Panc1 (cell line): Measurements from ENCODE around the gene OTUB1. TPM values are rescaled to one million over a fixed set of nuclear protein-coding genes. Genes with fewer than 3 reads are reported as not detected.

Experiments
- ATAC-seq: fragments of 200-7000 bp; cut with Tn5 transposase; 2 replicates; pipeline ENCODE4 v1.9.1; 2020; ENCODE audit warnings: mild to moderate bottlenecking, moderate library complexity
- BruUV-seq: library from RNA; stranded (reverse); fragments of 400-500 nt; replicated peaks from 2 replicates; lab custom pipeline; 2021; lab: Mats Ljungman, UMichigan
- CTCF ChIA-PET: fragments of 300-600 bp; sonication (Branson Sonifier 250); formaldehyde crosslinking; loops from one replicate; lab custom pipeline; 2022; ENCODE audit warnings: antibody characterized with exemption; lab: Charles Lee
- POLR2A ChIA-PET: fragments of 300-600 bp; sonication (Branson Sonifier 250); formaldehyde crosslinking; loops from one replicate; lab custom pipeline; 2022; ENCODE audit warnings: antibody characterized with exemption; lab: Charles Lee
- DNase-seq: peaks from one replicate; pipeline ENCODE4 v3.0.0-alpha.2; 2010; ENCODE audit warnings: low read depth, low spot score
- H3K27ac ChIP-seq: 2 replicates; pipeline ENCODE4 v1.5.1; 2011; ENCODE audit warnings: mild to moderate bottlenecking, low read length, inconsistent platforms
- H3K27me3 ChIP-seq: fragments of 200-500 bp; sonication (Bioruptor generic); 2 replicates; pipeline ENCODE4 v1.6.0; 2014; ENCODE audit warnings: low read length, inconsistent platforms; ENCODE audit not compliant: control insufficient read depth, insufficient read depth
- H3K36me3 ChIP-seq: fragments of 200-500 bp; sonication (Bioruptor generic); 2 replicates; pipeline ENCODE4 v1.5.1; 2014; ENCODE audit warnings: inconsistent platforms, mild to moderate bottlenecking, low read length, moderate library complexity; ENCODE audit not compliant: control insufficient read depth, insufficient read depth
- H3K4me1 ChIP-seq: 2 replicates; pipeline ENCODE4 v1.5.1; 2011; ENCODE audit warnings: inconsistent platforms, mild to moderate bottlenecking, low read length, moderate library complexity; ENCODE audit not compliant: control insufficient read depth, insufficient read depth
- H3K4me3 ChIP-seq, 2 experiments: 2 replicates each; pipeline ENCODE4 v1.5.1; 2011 to 2012; ENCODE audit warnings: low read depth in 2 of 2, low read length in 2 of 2, mild to moderate bottlenecking in 2 of 2, inconsistent platforms in 1 of 2, moderate library complexity in 1 of 2
- H3K9me3 ChIP-seq: fragments of 200-500 bp; sonication (Bioruptor generic); 2 replicates; pipeline ENCODE4 v1.5.1; 2014; ENCODE audit warnings: low read depth, mild to moderate bottlenecking, inconsistent platforms, low read length, moderate library complexity; ENCODE audit not compliant: control insufficient read depth, insufficient read depth
- POLR2AphosphoS5 ChIP-seq: IDR thresholded peaks from 2 replicates; pipeline ENCODE4 v1.6.1; 2012; ENCODE audit warnings: mild to moderate bottlenecking, low read depth, low read length, moderate library complexity
- SIN3A ChIP-seq: IDR thresholded peaks from 2 replicates; pipeline ENCODE4 v1.6.1; 2012; ENCODE audit warnings: low read depth, mild to moderate bottlenecking, low read length, moderate library complexity, borderline replicate concordance; ENCODE audit not compliant: insufficient read depth
- TCF7L2 ChIP-seq: IDR thresholded peaks from 2 replicates; pipeline ENCODE4 v1.6.1; 2011; ENCODE audit warnings: mild to moderate bottlenecking, low read depth, low read length, inconsistent platforms
- in situ Hi-C: cut with HindIII; loops from 2 replicates; pipeline ENCODE4 v1.10.0; 2016; ENCODE audit warnings: low sequenced_read_pairs, low pct_unique_long_range_greater_than_20kb
- intact Hi-C: fragments of 100-400 bp; cut with micrococcal nuclease; formaldehyde crosslinking; loops from one replicate; pipeline ENCODE4 v1.10.0; 2022; ENCODE audit not compliant: unreplicated experiment
- total RNA-seq: library from RNA; stranded (reverse); gene quantifications from one replicate; pipeline ENCODE4 v1.2.1, GENCODE V29; 2021; ENCODE audit not compliant: unreplicated experiment
- TF ChIP-seq, protein P1 (sequence below), 2 experiments: IDR thresholded peaks; 2 replicates each; pipeline ENCODE4 v1.6.1; 2011 to 2012; ENCODE audit warnings: low read depth in 2 of 2, control low read depth in 1 of 2, low read length in 1 of 2, mild to moderate bottlenecking in 1 of 2, moderate library complexity in 1 of 2; ENCODE audit not compliant: insufficient read depth in 1 of 2
- TF ChIP-seq, protein P2 (sequence below): fragments of 450-650 bp; IDR thresholded peaks from 2 replicates; pipeline ENCODE4 v1.5.1; 2017; ENCODE audit warnings: mild to moderate bottlenecking

The OTUB1 gene
- total RNA-seq, 1 experiment from 2014 or later: 118 TPM

DNA sequence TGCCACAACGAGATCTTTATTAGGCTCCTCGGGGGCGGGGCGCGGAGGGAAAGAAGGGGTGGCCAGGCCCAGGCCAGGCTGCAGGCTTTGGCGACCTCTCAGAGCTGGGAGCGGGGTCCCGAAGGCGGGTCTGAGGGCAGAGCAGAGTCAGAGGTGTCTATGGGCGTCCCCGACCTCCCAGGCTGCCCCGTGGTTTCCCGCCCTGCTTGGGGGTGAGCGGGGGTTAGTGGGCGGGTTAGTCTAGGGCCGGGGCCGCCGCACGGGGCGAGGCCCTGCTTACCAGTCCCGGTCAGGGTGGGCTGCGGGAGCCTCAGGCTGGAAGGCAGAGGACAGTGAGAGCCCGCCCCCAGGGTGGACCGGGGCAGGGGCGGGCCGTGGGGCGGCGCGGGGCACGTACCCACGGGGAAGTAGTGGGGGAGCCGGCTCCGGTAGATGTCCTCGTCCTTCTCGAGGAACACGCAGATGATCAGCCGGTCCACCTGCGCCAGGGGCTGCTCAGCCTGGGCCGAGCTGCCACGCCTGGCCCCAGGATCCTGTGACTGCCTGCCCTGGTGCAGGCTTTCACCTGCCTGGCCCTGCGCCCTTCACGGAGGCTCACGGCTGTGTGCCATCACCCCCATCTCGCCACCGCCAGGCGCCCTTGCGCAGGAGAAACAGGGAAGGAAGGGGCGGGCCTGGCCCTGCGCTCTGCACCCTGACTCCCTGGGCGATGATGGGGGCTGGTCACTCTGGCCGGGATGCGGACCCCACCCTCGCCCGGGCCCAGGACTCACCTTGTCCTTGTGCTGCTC is 12.5 kb downstream of the OTUB1 start:
- POLR2A ChIA-PET: interaction anchor here (0.7 kb wide), 1 partner anchor 37 kb away, joined by 3 read pairs; no protein-coding TSS in a partner anchor
- DNase-seq: no peak
- peak; percentile 14; the same call in 1 of the 2 replicates for TF ChIP-seq POLR2AphosphoS5
- TF ChIP-seq, protein P1, sequence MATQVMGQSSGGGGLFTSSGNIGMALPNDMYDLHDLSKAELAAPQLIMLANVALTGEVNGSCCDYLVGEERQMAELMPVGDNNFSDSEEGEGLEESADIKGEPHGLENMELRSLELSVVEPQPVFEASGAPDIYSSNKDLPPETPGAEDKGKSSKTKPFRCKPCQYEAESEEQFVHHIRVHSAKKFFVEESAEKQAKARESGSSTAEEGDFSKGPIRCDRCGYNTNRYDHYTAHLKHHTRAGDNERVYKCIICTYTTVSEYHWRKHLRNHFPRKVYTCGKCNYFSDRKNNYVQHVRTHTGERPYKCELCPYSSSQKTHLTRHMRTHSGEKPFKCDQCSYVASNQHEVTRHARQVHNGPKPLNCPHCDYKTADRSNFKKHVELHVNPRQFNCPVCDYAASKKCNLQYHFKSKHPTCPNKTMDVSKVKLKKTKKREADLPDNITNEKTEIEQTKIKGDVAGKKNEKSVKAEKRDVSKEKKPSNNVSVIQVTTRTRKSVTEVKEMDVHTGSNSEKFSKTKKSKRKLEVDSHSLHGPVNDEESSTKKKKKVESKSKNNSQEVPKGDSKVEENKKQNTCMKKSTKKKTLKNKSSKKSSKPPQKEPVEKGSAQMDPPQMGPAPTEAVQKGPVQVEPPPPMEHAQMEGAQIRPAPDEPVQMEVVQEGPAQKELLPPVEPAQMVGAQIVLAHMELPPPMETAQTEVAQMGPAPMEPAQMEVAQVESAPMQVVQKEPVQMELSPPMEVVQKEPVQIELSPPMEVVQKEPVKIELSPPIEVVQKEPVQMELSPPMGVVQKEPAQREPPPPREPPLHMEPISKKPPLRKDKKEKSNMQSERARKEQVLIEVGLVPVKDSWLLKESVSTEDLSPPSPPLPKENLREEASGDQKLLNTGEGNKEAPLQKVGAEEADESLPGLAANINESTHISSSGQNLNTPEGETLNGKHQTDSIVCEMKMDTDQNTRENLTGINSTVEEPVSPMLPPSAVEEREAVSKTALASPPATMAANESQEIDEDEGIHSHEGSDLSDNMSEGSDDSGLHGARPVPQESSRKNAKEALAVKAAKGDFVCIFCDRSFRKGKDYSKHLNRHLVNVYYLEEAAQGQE (IDR thresholded peaks at IDR 0.05; ENCODE audit: insufficient read depth in 1 of 2, low read depth in 2 of 2, low read length in 1 of 2): no peak
- TF ChIP-seq, protein P2, sequence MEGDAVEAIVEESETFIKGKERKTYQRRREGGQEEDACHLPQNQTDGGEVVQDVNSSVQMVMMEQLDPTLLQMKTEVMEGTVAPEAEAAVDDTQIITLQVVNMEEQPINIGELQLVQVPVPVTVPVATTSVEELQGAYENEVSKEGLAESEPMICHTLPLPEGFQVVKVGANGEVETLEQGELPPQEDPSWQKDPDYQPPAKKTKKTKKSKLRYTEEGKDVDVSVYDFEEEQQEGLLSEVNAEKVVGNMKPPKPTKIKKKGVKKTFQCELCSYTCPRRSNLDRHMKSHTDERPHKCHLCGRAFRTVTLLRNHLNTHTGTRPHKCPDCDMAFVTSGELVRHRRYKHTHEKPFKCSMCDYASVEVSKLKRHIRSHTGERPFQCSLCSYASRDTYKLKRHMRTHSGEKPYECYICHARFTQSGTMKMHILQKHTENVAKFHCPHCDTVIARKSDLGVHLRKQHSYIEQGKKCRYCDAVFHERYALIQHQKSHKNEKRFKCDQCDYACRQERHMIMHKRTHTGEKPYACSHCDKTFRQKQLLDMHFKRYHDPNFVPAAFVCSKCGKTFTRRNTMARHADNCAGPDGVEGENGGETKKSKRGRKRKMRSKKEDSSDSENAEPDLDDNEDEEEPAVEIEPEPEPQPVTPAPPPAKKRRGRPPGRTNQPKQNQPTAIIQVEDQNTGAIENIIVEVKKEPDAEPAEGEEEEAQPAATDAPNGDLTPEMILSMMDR: peak; percentile 45; the same call in 1 of the 2 replicates
- no peak overlapping the region for H3K27ac ChIP-seq
- in situ Hi-C loops (no loop called here), intact Hi-C loops (no loop called here)
- CTCF ChIA-PET: interaction anchor here (0.6 kb wide), 1 partner anchor 89 kb away, joined by 4 read pairs; no protein-coding TSS in a partner anchor
- ATAC-seq: peak; percentile 59
- BruUV-seq: no TSS peak
- H3K4me3 ChIP-seq: no peak overlapping the region
- peaks cover 40% of the 10 kb centered on the region for H3K4me1 ChIP-seq
- H3K9me3 ChIP-seq: no peaks in the 10 kb centered on the region
- peaks cover 2% of the 10 kb centered on the region; the same call in 1 of the 2 replicates for H3K36me3 ChIP-seq
- no peaks in the 10 kb centered on the region for H3K27me3 ChIP-seq

DNA sequence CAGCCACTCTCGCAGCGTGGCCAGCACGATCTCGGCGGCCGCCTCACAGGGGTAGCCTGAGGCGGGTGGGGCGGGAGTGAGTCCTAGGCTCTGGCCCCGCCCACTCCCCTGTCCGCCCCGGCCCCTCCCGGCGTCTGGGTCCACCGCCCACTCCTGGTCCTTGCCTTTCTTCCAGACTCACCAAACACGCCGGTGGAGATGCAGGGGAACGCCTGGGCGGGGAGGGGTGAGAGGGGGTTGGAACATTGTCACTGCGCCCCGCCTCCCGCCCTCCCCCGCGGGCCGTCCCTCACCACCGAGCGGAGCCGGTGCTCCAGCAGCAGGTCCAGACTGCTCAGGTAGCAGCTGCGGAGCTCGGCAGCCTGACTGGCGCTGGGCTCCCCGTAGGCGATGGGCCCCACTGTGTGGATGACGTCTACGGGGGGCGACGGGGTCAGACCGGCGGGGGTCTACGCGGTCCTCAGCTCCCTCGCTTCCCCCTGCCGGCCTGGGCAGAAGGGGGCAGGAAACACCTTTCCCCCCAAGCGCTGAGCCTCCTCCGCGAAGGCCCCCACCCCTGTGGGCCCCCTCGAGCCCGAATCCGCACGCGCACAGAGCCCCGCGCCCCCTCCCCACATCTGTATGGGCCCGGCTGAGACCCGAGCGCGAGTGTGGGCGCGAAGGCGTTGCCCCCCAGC is 13.2 kb downstream of the OTUB1 start:
- peak; percentile 64 for ATAC-seq
- no peak overlapping the region for H3K27ac ChIP-seq
- POLR2A ChIA-PET: interaction anchor here (0.7 kb wide), 1 partner anchor 38 kb away, joined by 3 read pairs; no protein-coding TSS in a partner anchor
- H3K36me3 ChIP-seq: peaks cover 2% of the 10 kb centered on the region; the same call in 1 of the 2 replicates
- no peaks in the 10 kb centered on the region for H3K9me3 ChIP-seq
- no peak overlapping the region for H3K4me3 ChIP-seq
- no peaks in the 10 kb centered on the region for H3K27me3 ChIP-seq
- BruUV-seq: no TSS peak
- intact Hi-C loops: no loop called here
- TF ChIP-seq, protein P2: no peak
- TF ChIP-seq, protein P1 (IDR thresholded peaks at IDR 0.05; ENCODE audit: insufficient read depth in 1 of 2, low read depth in 2 of 2, low read length in 1 of 2): no peak
- TF ChIP-seq TCF7L2 (no peak), POLR2AphosphoS5 (no peak), SIN3A (no peak)
- peaks cover 47% of the 10 kb centered on the region for H3K4me1 ChIP-seq
- in situ Hi-C loops: loop anchor here (10.0 kb wide), 1 partner anchor 75 kb away; no protein-coding TSS in a partner anchor
- CTCF ChIA-PET: no interaction called here
- DNase-seq: no peak
